Mucosa of descending colon (tissue), 3 donors: Measurements from ENCODE around the gene NUDT2. TPM values are rescaled to one million over a fixed set of nuclear protein-coding genes. Genes with fewer than 3 reads are reported as not detected.
"Not testable (repeated sequence)": the region's sequence is repeated elsewhere in the genome, so short reads cannot be mapped to it uniquely, and the experiment has no call there.

Experiments used
- ATAC-seq: fragments of 200-7000 bp; cut with Tn5 transposase; one replicate; pipeline ENCODE4 v1.9.1; 2020; ENCODE audit warnings: mild to moderate bottlenecking, moderate library complexity
- DNase-seq, 3 donors: peaks; one replicate each; pipeline ENCODE4 v3.0.0-alpha.2; 2020
- H3K36me3 ChIP-seq: fragments of 200-600 bp; one replicate; pipeline ENCODE4 v1.8.0; 2021; ENCODE audit warnings: low read depth, mild to moderate bottlenecking
- H3K4me1 ChIP-seq: fragments of 200-600 bp; one replicate; pipeline ENCODE4 v1.8.0; 2021; ENCODE audit warnings: low read depth, mild to moderate bottlenecking
- H3K4me3 ChIP-seq: fragments of 200-600 bp; one replicate; pipeline ENCODE4 v1.8.0; 2021; ENCODE audit warnings: mild to moderate bottlenecking
- H3K9me3 ChIP-seq: fragments of 200-600 bp; one replicate; pipeline ENCODE4 v1.8.0; 2021; ENCODE audit warnings: mild to moderate bottlenecking
- intact Hi-C, 2 donors: fragments of 100-400 bp; cut with DNase I in 1 of 2; cut with micrococcal nuclease in 1 of 2; formaldehyde crosslinking; loops; one replicate each; pipeline versions ENCODE4 v1.11.0 to v1.11.1; 2022; cut with DNase I, micrococcal nuclease
- total RNA-seq, 3 donors: library from RNA; stranded (reverse); fragmentation: NEBNext Ultra II Directional in 2 of 3; extraction: Animal tissue kit (Norgen Biotek cat#: 25700) in 2 of 3; gene quantifications; one replicate each; pipeline versions ENCODE4 v1.2.1 to v1.2.4, GENCODE V29; 2021 to 2023
- TF ChIP-seq, protein P1 (sequence below): fragments of 200-600 bp; IDR thresholded peaks from one replicate; pipeline ENCODE4 v1.8.0; 2022; ENCODE audit warnings: antibody characterized with exemption, mild to moderate bottlenecking
- donor health status: DM: no; HTN: no; CAD: no; lungs with moderate emphysema.
- donor health status: DM: no; HTN: no; CAD: no.
- donor health status: DM: no; HTN: yes; CAD: no.

NUDT2 gene
- total RNA-seq, 3 donors from 2014 or later: 14.9 to 19.9 (median 17.2) TPM

DNA sequence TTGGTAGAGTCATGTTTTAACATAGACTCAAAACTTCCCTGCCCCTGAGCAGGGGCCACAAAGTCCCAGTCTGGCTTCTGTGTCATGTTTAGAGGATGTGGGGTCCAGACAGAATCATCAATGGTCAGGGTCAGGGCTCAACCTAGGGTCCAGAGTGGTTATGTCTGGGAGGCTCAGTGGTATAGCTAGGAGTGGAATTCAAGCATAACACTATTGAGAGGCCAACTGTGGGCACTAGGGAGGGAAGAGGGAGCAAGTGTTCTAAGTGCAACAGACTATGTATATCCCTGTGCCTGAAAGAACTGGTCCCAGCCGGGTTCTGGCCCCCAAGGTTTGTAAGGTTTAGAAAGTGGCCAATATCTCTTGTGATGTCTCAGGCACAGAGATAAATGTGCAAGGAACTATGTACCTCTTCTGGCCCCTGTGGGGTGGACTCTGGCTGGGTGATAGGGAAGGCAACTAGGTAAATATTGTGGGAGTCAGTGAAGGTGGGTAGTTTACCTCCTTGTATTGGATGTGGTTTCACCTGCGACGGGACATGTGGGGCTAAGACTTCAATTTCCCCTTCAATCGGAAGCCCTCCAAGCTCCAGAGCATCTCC, 33.3 kb downstream of the NUDT2 start:
- TF ChIP-seq, protein P1, sequence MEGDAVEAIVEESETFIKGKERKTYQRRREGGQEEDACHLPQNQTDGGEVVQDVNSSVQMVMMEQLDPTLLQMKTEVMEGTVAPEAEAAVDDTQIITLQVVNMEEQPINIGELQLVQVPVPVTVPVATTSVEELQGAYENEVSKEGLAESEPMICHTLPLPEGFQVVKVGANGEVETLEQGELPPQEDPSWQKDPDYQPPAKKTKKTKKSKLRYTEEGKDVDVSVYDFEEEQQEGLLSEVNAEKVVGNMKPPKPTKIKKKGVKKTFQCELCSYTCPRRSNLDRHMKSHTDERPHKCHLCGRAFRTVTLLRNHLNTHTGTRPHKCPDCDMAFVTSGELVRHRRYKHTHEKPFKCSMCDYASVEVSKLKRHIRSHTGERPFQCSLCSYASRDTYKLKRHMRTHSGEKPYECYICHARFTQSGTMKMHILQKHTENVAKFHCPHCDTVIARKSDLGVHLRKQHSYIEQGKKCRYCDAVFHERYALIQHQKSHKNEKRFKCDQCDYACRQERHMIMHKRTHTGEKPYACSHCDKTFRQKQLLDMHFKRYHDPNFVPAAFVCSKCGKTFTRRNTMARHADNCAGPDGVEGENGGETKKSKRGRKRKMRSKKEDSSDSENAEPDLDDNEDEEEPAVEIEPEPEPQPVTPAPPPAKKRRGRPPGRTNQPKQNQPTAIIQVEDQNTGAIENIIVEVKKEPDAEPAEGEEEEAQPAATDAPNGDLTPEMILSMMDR: no peak
- intact Hi-C loops: no loop called here
- ATAC-seq (no peak), DNase-seq (no peak)
- Histone ChIP-seq H3K9me3 (no peaks in the 10 kb centered on the region), H3K36me3 (no peaks in the 10 kb centered on the region), H3K4me3 (no peak overlapping the region), H3K4me1 (no peaks in the 10 kb centered on the region)

DNA sequence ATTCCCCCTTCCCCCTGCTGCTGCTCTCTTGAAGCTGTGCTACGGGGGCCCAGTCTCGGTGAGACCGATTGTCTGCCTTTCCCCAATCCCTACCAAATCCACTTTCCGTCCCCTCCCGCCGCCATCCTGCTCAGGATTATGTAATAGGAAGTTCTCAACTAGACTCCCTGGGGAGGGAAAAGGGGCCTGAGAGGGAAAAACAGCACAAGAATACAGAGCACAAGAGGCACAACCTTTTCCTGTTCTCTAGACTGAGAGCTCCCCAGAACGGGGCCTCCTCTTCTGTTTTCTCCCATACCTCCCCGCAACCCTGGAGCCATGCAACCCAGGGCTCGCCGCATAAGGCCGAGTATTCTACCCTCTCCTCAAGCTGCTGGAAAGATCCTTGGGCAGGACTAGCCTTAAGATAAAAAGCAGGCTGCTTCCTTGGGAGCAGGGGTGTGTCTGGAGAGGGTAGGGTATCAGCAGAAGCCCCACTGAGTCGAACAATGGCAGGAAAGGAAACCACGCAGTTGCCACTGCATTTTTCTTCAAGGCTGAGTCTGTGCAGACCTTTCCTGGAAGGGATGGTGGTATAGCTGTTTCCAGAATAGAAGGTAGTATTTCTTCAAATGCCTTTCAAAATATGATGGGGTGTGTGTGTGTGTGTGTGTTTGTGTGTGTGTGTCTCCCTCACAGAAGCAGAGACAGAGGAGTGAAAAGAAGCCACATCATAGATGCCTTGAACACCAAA, 34.4 kb downstream of the NUDT2 start:
- H3K4me3 ChIP-seq: no peak overlapping the region
- DNase-seq (no peak), ATAC-seq (no peak)
- intact Hi-C loops: no loop called here
- H3K36me3 ChIP-seq: no peaks in the 10 kb centered on the region
- H3K9me3 ChIP-seq: no peaks in the 10 kb centered on the region
- H3K4me1 ChIP-seq: no peaks in the 10 kb centered on the region
- TF ChIP-seq, protein P1: no peak

DNA sequence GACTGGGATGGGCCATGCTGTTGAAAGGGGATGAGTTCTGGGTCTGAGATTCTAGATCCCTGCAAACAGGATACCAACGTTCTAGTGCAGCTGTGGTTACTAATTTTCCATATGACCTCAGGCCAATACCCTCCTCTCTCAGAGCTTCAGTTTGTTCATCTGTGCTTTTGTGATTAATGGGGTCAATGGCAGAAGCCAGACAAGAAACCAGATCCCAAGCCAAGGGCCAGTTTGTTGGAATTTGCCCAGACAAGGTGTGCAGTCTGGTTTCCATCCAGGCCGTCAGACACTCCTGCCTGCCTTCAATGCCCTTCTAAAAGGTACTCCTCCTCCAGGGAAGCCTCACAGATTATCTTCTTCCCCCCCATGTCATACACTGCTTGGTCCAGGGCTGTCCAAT, 35.9 kb downstream of the NUDT2 start:
- ATAC-seq (no peak), DNase-seq (no peak)
- H3K4me3 ChIP-seq: no peak overlapping the region
- TF ChIP-seq, protein P1: no peak
- no peaks in the 10 kb centered on the region for H3K36me3 ChIP-seq
- no peaks in the 10 kb centered on the region for H3K4me1 ChIP-seq
- H3K9me3 ChIP-seq: no peaks in the 10 kb centered on the region
- intact Hi-C loops: no loop called here

DNA sequence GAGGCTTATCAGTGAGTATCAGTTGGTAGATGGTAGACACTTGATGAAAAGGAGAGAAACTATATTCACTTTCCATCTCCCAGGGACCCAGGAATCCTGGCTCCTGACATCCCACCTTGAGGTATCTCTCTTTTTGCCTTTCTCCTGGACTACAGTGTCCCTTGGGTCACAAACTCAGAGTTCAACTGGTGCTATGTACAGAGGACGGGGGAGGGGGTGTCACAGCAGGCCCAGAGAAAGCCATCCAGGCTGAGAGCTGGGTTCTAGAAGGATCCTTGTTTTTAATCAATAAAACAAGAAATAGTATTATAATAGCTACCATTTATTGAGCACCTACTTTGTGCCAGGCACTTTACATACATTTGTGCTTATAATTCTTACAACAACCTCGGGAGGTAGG, 37.0 kb downstream of the NUDT2 start:
- no peak for ATAC-seq
- H3K36me3 ChIP-seq: no peaks in the 10 kb centered on the region
- no peak overlapping the region for H3K4me3 ChIP-seq
- TF ChIP-seq, protein P1: no peak
- no peaks in the 10 kb centered on the region for H3K9me3 ChIP-seq
- no peak for DNase-seq
- no peaks in the 10 kb centered on the region for H3K4me1 ChIP-seq
- intact Hi-C loops: no loop called here

DNA sequence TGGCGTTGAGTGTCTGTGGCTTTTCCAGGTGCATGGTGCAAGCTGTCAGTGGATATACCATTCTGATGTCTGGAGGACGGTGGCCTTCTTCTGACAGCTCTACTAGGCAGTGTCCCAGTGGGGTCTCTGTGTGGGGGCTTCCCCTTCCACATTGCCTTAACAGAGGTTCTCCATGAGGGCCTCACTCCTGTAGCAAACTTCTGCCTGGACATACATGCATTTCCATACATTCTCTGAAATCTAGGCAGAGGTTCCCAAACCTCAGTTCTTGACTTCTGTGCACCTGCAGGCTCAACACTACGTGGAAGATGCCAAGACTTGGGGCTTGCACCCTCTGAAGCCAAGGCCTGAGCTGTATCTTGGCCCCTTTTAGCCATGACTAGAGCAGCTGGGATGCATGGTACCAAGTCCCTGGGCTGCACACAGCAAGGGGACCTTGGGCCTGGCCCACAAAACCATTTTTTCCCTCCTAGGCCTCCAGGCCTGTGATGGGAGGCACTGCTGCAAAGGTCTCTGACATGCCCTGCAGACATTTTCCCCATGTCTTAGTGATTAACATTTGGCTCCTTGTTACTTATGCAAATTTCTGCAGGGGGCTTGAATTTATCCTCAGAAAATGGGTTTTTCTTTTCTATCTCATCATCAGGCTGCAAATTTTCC, 38.5 kb downstream of the NUDT2 start:
- H3K36me3 ChIP-seq, DNase-seq, H3K4me3 ChIP-seq, H3K9me3 ChIP-seq, H3K4me1 ChIP-seq, intact Hi-C loops, ATAC-seq: not testable (repeated sequence)

GRCh38 chr9:34368796-34369195, 39.4 kb downstream of the NUDT2 start:
- ATAC-seq, H3K4me1 ChIP-seq, intact Hi-C loops, H3K36me3 ChIP-seq, DNase-seq, H3K4me3 ChIP-seq, H3K9me3 ChIP-seq: not testable (repeated sequence)
